Lower lobe of right lung (tissue), 2 donors: ENCODE data around the gene ESYT1. TPM values are rescaled to one million over a fixed set of nuclear protein-coding genes. Genes with fewer than 3 reads are reported as not detected.

Source experiments
- ATAC-seq, 2 donors: fragments of 200-7000 bp; cut with Tn5 transposase; one replicate each; pipeline ENCODE4 v1.9.1; 2020 to 2022; ENCODE audit warnings: mild to moderate bottlenecking in 2 of 2, moderate library complexity in 2 of 2
- DNase-seq: peaks from one replicate; pipeline ENCODE4 v3.0.0-alpha.2; 2020
- H3K27ac ChIP-seq: fragments of 200-600 bp; one replicate; pipeline ENCODE4 v1.8.0; 2022
- H3K27me3 ChIP-seq: fragments of 200-600 bp; one replicate; pipeline ENCODE4 v1.8.0; 2022; ENCODE audit warnings: low read depth
- H3K36me3 ChIP-seq: fragments of 200-600 bp; one replicate; pipeline ENCODE4 v1.8.0; 2022; ENCODE audit warnings: mild to moderate bottlenecking
- H3K4me1 ChIP-seq: fragments of 200-600 bp; one replicate; pipeline ENCODE4 v1.8.0; 2022
- H3K4me3 ChIP-seq: fragments of 200-600 bp; one replicate; pipeline ENCODE4 v1.8.0; 2022; ENCODE audit warnings: mild to moderate bottlenecking
- H3K9me3 ChIP-seq: fragments of 200-600 bp; one replicate; pipeline ENCODE4 v1.8.0; 2022
- CTCF ChIP-seq: fragments of 200-600 bp; IDR thresholded peaks from one replicate; pipeline ENCODE4 v1.8.0; 2022; ENCODE audit warnings: antibody characterized with exemption, mild to moderate bottlenecking
- intact Hi-C: fragments of 100-400 bp; cut with DNase I; formaldehyde crosslinking; loops from one replicate; pipeline ENCODE4 v1.11.0; 2022
- total RNA-seq: library from RNA; stranded (reverse); fragmentation: NEBNext Ultra II Directional; extraction: Animal tissue kit (Norgen Biotek cat#: 25700); gene quantifications from one replicate; pipeline ENCODE4 v1.2.1, GENCODE V29; 2021
- donor health status: DM: no; HTN: yes; CAD: no; lungs with severe emphysema.

The ESYT1 gene
- total RNA-seq, 1 donor from 2014 or later: 114 TPM

GRCh38 chr12:56172839-56173238 is 44.8 kb downstream of the ESYT1 start:
- H3K9me3 ChIP-seq: no peaks in the 10 kb centered on the region
- no peak for TF ChIP-seq CTCF
- no peak overlapping the region for H3K4me3 ChIP-seq
- DNase-seq (no peak), ATAC-seq (no peak)
- peaks cover 100% of the 10 kb centered on the region for H3K36me3 ChIP-seq
- intact Hi-C loops: no loop called here
- H3K27me3 ChIP-seq: no peaks in the 10 kb centered on the region
- no peak overlapping the region for H3K27ac ChIP-seq
- no peaks in the 10 kb centered on the region for H3K4me1 ChIP-seq

- Histone ChIP-seq H3K4me1 (no peaks in the 10 kb centered on the region), H3K36me3 (peaks cover 100% of the 10 kb centered on the region), H3K27ac (no peak overlapping the region), H3K4me3 (no peak overlapping the region), H3K9me3 (no peaks in the 10 kb centered on the region), H3K27me3 (no peaks in the 10 kb centered on the region)
- intact Hi-C loops: no loop called here
- no peak for TF ChIP-seq CTCF
- no peak for ATAC-seq
- no peak for DNase-seq
Measured at GRCh38 chr12:56178347-56178746, 50.3 kb downstream of the ESYT1 start.

- intact Hi-C loops: no loop called here
- no peak for TF ChIP-seq CTCF
- DNase-seq: no peak
- no peak overlapping the region for H3K4me3 ChIP-seq
- H3K4me1 ChIP-seq: peaks cover 29% of the 10 kb centered on the region
- no peaks in the 10 kb centered on the region for H3K27me3 ChIP-seq
- ATAC-seq: no peak
- peaks cover 51% of the 10 kb centered on the region for H3K36me3 ChIP-seq
- no peak overlapping the region for H3K27ac ChIP-seq
- H3K9me3 ChIP-seq: no peaks in the 10 kb centered on the region
Measured at GRCh38 chr12:56186957-56187356, 58.9 kb downstream of the ESYT1 start.

- Histone ChIP-seq H3K9me3 (no peaks in the 10 kb centered on the region), H3K4me1 (peaks cover 29% of the 10 kb centered on the region), H3K27ac (peak overlapping the region; percentile 93), H3K4me3 (peak overlapping the region; percentile 85), H3K36me3 (peaks cover 38% of the 10 kb centered on the region), H3K27me3 (no peaks in the 10 kb centered on the region)
- ATAC-seq (no peak), DNase-seq (no peak)
- intact Hi-C loops: no loop called here
- TF ChIP-seq CTCF: no peak
Measured at GRCh38 chr12:56188131-56188777, 60.2 kb downstream of the ESYT1 start.

GRCh38 chr12:56188778-56189098 is 60.7 kb downstream of the ESYT1 start:
- H3K9me3 ChIP-seq: no peaks in the 10 kb centered on the region
- peaks cover 33% of the 10 kb centered on the region for H3K36me3 ChIP-seq
- peak overlapping the region; percentile 85 for H3K4me3 ChIP-seq
- no peaks in the 10 kb centered on the region for H3K27me3 ChIP-seq
- ATAC-seq (peak; percentile 1 to 22), DNase-seq (no peak)
- peaks cover 29% of the 10 kb centered on the region for H3K4me1 ChIP-seq
- no peak for TF ChIP-seq CTCF
- intact Hi-C loops: no loop called here
- H3K27ac ChIP-seq: peak overlapping the region; percentile 93
